ENCODE measurements around the gene PARD6B.
A peak's percentile ranks its signal among the peaks of the same experiment; 100 is the strongest.
"Not testable (repeated sequence)": the region's sequence is repeated elsewhere in the genome, so short reads cannot be mapped to it uniquely, and the experiment has no call there.

Gene PARD6B

DNA sequence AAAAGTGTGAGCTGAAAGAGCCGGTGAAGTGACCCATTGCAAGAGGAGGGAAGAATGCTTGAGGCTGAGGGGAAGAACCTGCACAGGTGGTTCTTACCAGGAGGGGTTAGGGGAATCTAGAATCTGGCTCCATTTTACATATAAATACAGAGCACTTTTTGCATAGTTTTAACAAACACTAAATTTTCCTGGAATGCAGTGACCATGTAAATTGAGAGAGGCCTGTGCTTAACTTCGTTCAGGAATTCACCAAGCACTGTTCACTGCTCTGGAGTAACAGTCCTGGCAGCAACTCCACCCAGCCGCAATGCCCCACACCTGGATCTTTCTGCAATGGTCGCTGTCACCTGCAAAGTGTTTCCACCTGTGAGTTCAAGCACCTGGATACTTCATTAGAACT, 26.9 kb upstream of the PARD6B start:
- DNase-seq = no peak

DNA sequence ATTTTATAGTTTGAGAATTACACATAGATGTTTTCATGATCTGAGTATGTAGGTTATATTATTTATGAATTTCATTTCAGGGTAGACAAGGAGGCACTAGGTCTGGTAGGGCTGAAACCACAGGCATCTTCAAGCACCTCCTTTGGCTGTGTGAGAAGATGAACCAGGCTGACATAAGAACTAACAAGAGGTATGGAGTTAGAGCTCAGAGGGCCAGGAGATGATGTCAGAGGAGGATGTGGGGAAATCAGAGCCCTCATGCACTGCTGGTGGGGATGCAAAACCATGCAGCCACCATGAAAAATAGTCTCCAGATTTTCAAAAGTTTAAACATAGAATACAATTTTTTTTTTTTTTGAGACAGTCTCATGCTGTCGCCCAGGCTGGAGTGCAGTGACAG, 26.4 kb upstream of the PARD6B start:
- DNase-seq = peak; percentile 47

DNA sequence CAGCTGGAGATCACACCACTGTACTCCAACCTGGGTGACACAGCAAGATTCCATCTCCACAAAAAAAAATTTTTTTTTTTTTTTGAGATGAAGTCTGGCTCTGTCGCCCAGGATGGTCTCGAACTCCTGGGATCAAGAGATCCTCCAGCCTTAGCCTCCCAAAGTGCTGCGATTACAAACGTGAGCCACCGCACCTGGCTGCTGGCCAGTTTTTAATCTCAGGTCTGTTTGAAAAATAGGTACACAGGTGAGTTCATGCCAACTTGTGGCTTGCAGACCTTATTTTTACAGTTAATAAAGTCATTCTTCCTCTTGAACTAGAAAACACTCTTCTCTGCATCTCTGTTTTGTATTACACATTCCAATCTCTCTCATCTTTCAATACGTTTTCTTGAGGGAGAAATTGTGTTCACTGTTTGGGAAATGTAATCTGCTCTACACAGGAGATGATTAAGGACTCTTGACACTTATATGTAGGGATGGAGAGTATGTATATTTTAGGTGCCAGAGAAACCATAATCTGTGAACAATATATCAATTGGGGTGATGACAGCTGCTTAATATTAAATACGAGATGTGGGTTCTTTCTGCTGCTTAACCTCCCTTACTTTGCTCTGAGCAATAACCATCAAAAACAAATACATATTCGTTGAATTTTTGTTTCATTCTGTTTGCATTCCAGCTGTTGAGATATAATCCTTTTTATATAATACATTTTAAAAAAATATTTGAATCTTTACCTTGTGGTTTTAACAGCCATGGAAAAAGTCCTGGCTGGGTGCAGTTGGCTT, 22.3 kb upstream of the PARD6B start:
- peak; percentile 95 for DNase-seq

DNA sequence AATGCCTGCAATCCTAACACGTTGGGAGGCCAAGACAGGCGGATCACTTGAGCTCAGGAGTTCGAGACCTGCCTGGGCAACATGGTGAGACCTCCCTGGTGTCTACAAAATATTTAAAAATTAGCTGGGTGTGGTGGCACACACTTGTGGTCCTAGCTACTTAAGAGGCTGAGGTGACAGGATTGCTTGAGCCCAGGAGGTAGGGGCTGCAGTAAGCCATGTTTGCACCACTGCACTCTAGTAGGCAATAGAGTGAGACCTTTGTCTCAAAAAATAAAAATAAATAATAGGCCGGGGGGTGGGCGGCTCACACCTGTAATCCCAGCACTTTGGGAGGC, 21.8 kb upstream of the PARD6B start:
- no peak for DNase-seq

DNA sequence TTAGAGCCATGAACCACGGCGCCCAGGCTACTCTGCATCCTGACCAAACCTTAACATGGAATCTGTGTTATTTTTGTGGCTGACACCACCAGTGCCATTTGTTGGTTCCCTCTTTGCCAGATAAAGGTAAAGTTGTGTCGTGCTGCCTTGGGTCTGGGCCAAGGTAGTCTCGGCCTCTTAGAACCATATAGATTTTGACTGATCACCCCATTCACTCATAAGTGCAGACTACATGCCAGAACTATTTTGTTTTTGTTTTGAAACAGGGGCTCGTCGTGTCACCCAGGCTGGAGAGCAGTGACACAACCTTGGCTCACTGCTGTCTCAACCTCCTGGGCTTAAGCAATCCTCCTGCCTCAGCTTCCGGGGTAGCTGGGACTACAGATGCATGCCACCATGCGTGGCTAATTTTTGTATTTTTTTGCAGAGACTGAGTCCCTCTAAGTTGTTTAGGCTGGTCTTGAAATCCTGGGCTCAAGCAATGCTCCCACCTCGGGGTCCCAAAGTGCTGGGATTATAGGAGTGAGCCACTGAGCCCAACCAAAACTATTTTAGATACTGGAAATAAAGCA, 20.8 kb upstream of the PARD6B start:
- no peak for DNase-seq

DNA sequence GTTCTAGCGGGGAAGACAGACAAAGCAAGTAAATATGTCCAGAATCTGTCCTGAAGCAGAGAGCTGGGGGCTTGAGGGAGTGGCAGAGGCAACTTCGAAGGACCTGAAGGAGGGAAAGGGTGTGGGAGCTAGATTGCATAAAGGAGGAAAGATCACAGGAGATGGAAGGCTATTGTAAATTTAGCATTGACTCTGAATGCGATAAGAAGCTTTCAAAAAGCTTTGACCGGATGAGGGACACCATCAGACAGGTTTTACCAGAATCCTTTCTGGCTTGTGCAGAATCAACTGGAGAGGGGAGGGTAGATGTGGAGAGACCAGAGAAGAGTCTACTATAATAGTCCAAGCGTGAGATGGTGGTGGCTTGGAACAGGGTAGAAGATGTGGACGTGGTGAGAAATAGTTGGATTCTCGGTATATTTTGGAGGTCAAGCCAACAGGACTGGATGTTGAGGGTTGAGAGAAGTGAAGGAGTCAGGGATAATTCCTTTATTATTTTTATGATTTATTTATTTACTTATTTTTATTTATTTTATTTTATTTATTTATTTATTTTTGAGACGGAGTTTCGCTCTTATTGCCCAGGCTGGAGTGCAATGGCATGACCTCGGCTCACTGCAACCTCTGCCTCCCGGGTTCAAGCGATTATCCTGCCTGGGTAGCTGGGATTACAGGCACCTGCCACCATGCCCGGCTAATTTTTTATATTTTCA, 20.1 kb upstream of the PARD6B start:
- DNase-seq = no peak

DNA sequence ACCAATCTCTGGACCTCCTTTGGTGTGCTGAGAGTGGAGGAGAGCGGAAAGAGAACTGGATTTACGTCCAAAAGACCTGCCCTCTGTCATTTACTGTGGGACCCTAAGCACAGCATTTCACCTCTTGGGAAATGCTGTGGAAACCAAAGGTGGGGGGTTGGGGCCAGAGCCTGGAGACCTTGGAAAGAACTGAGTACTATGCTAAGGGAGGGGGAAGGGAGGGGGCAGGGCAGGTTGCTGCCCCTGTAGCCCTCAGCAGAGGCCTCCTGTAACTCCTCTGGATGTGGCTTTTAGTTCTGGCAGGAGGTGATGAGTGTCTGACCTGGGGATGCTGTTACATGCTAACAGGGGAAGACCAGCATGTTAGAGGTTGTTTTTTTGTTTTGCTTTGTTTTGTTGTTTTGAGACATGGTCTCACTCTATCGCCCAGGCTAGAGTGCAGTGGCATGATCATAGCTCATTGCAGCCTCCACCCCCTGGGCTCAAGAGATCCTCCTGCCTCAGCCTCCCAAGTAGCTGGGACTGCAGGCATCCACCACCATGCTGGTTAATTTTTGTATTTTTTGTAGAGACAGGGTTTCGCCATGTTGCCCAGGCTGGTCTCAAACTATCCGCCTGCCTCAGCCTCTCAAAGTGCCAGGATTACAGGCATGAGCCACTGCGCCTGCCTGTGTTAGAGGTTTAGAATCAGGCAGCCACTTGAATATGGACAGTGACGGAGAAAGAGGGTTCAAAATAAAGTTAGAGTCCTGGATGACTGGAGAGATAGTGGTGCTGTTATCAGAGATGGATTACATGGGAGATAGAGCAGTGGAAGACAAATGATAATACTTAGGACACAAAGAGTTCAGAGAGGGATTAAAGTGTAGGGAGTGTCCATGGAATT, 18.4 kb upstream of the PARD6B start:
- DNase-seq = no peak

DNA sequence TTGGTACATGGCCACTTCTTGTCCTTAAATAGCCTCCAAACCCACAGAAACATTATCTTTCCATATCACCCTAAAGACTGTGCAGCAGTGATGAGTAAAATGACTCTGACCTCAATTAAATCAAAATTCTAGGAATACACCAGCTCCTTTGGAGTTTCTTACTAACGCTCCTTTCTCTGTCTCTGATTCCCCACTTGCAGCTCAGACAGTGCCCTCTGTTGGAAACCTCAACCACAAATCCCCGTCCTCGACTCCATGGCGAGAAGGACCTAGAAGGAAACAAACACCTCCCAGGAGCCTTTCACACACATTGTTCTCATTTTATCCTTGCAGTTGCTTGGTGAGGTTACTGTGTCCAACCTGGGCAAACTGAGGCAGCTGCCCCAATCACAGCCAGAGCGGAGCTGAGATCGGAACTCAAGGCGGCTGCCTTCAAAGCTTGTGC, 17.7 kb upstream of the PARD6B start:
- peak; percentile 23 for DNase-seq

DNA sequence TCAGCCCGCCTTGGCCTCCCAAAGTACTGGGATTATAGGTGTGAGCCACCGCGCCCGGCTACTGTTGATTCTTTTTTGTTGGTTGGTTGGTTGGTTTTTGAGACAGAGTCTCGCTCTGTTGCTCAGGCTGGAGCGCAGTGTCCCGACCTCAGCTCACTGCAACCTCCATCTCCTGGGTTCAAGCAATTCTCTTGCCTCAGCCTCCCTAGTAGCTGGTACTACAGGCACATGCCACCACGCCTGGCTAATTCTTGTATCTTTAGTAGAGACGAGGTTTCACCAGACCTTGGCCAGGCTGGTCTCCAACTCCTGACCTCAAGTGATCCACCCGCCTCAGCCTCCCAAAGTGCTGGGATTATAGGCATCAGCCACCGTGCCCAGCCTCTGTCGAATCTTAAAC, 17.0 kb upstream of the PARD6B start:
- not testable (repeated sequence) for DNase-seq

DNA sequence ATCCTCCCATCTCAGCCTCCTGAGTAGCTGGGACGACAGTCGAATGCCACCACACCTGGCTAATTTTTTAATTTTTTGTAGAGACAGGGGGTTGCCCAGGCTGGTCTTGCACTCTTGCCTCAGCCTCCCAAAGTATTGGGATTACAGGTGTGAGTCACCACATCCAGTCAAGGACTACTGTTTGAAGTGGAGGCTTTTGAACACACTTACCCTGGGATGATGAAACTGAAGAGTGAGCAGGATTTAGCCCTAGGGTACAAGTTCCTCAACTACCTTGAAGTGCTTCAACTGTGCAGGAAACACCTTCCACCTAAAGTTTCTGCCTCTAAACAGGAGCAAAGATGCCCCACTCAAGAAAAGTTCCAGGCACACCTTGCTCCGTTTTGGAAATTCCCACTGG, 15.7 kb upstream of the PARD6B start:
- no peak for DNase-seq

DNA sequence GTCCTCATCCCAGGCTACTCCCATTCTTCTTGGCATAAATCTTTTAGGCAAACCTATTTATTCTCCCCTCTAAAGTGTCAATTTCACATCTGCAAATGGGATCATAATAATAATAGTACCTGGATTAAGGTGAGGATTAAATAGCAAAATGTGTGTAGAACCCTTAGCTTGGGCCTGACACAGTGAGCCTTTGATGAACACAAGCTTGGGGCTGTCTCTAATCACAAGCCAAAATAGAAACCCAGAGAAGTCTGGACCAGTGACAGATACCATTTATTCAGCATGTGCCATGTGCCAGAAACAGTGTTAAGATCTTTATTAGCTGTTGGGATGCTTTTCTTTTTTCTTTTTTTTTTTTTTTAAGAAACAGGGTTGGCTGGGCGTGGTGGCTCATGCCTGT, 14.9 kb upstream of the PARD6B start:
- DNase-seq = no peak

DNA sequence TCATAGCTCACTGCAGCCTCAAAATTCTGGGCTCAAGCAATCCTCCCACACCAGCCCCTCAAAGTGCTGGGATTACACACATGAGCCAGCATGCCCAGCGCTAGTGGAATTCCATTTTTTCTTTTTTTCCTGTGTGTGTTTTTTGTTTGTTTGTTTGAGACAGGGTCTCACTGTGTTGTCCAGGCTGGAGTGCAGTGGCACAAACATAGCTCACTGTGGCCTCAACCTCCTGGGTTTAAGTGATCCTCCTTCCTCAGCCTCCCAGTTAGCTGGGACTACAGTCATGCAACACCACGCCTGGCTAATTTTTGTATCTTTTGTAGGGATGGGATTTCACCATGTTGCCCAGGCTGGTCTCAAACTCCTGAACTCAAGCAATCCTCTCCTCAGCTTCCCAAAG, 14.1 kb upstream of the PARD6B start:
- no peak for DNase-seq

DNA sequence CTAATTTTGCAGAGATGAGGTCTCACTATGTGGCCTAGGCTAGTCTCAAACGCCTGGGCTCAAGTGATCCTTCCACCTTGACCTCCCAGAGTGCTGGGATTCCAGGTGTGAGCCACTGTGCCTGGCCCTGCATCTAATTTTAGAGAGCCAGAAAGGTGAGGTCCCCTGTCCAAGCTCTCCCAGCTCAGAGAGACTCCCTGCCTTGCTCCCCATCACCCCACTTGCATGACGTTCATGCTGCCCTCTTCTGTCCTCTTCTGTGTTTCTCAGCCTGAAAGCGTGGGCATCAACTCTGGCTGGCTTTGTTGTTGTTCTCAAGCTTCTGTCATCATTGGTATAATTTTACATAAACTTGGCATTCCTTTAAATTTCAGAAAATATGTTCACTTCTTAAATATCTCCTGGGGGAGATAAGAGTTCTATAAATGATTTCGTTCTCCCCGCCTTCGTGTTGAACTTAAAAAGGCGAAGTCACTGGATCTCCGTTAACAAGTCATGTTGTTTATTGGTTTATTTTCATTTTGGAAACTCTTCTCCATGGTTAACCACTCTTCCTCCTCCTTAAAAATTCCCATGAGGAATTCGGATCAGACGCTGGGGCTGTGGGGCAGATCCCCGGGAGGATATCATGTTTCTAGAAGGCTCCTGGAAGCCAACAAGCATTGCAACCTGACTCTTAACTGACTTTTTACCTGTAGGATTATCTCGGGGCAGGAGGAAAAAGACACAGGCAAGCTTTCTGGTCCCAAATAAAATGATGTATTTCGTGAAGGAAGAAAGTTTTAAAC, 13.2 kb upstream of the PARD6B start:
- DNase-seq = no peak

DNA sequence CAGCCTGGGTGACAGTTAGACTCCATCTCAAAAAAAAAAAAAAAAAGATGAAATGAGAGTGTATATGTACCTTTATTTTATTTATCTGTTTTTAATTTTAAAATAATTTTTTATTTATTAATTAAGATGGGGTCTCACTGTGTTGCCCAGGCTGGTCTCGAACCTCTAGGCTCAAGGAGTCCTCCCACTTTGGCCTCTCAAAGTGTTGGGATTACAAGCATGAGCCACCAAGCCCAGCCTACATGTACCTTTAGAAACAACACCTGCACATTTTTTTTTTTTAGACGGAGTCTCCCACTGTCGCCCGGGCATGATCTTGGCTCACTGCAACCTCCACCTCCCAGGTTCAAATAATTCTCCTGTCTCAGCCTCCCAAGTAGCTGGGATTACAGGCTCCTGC, 12.1 kb upstream of the PARD6B start:
- DNase-seq = no peak

DNA sequence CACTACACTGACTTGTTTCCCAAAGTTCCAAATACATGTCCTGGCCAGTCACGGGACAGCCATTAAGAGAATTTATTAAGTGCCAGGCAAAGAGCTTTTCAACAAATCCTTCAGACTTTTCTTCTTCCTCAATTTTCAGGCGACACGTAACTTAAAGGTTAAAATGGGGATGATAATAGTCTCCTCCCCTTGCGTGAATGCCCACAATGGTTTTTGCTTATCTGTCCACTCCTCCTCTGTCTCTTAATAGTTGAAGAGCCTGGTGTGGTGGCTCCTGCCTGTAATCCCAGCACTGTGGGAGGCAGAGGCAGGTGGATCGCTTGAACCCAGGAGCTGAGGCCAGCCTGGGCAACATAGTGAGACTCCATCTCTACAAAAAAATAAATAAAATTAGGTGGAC, 11.4 kb upstream of the PARD6B start:
- no peak for DNase-seq

DNA sequence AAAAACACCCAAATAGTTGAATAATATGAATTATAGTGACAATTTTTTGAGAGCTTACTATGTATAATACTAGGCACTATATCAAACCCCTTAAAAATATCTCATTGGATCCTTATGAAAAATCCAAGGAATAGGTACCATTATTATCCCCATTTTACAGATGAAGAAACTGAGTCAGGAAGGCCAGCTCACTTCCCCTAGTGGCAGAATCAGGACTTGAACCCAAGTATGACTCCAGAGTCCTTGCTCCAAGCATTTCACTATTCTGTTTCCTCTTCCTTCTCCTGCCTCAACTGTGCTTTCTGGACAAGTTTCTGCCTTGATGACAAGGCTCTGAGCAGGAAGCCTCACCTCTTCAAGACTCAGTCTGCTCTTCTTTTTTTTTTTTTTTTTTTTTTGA, 10.8 kb upstream of the PARD6B start:
- no peak for DNase-seq

DNA sequence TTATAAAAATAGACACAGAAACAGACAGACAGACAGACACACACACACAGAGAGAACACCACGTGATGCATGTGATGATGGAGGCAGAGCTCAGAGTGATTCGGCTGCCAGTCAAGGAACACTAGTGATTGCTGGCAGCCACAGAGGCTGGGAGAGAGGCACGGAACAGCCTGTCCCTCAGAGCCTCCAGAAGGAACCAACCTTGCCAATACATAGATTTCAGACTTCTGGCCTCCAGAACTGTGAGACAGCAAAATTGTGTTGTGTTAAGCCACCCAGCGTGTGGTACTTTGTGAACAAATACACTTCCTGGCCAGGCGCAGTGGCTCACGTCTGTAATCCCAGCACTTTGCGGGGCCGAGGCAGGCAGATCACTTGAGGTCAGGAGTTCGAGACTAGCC, 9.5 kb upstream of the PARD6B start:
- no peak for DNase-seq

DNA sequence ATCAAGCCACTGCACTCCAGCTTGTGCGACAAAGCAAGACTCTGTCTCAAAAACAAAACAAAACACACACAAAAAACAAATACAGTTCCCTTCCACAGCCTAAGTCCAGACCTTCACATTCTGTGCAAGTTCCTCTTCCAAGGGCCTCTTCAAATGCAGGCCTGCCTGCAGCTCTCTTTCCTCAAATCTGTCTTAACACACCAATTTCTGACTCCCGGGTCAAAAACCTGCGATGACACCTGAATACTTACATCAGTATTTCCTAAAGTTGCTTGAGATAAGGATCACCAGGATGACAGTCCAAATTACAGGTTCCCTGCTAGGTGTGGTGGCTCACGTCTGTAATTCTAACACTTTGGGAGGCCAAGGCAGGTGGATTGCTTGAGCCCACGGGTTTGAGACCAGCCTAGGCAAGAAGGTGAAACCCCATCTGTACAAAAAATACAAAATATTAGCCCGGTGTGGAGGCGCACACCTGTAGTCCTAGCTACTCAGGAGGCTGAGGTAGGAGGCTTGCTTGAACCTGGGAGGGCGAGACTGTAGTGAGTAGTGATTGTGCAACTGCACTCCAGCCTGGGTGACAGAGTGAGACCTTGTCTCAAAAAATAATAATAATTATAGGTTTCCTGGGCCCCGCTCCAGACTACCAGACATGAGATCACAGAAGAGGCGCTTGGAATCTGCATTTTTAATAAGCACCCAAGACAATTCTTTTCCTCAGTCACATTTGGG, 8.8 kb upstream of the PARD6B start:
- no peak for DNase-seq

DNA sequence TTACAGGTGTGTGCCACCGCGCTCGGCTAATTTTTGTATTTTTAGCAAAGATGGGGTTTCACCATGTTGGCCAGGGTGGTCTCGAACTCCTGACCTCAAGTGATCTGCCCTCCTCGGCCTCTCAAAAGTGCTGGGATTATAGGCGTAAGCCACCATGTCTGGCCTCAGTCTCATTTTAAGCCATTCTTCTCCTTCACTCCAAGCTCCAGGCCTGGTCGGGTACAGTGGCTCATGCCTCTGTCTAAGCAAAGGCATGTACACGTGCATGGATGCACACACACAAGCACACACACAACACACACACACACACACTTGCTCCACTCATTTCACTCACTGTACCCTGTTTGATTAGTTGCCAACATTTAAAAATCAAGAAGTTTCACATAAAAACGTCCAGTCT, 7.7 kb upstream of the PARD6B start:
- DNase-seq = no peak

DNA sequence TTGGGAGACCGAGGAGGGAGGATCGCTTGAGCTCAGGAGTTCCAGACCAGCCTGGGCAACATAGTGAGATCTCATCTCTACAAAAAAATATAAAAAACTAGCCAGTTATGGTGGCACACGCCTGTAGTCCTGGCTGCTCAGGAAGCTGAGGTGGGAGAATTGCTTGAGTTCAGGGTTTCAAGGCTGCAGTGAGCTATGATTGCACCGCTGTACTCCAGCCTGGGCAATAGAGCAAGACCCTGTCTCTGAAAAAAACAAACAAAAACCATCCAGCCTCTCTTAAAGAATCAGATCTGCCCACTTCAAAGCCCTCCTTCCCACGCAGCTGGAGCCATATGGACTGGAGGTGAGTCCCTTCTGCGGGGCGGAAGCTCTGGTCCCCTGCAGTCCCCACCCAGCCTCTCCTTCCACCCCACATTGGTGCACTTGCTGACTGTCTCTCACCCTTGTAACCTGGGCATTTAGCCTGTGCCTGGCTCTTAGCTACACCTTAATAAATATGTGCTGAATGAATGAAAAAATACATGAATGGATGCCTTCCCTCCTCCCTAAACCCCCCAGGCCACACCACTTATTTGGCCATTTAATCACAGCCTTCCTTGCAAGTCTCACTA, 7.2 kb upstream of the PARD6B start:
- DNase-seq = no peak

All from fibroblast of skin of right quadriceps (primary cell).